ENCODE results near the gene MPG. TPM values are rescaled to one million over a fixed set of nuclear protein-coding genes. Genes with fewer than 3 reads are reported as not detected.

MPG gene
- total RNA-seq, 2 experiments from 2014 or later: 45.8 to 48.1 TPM

DNA sequence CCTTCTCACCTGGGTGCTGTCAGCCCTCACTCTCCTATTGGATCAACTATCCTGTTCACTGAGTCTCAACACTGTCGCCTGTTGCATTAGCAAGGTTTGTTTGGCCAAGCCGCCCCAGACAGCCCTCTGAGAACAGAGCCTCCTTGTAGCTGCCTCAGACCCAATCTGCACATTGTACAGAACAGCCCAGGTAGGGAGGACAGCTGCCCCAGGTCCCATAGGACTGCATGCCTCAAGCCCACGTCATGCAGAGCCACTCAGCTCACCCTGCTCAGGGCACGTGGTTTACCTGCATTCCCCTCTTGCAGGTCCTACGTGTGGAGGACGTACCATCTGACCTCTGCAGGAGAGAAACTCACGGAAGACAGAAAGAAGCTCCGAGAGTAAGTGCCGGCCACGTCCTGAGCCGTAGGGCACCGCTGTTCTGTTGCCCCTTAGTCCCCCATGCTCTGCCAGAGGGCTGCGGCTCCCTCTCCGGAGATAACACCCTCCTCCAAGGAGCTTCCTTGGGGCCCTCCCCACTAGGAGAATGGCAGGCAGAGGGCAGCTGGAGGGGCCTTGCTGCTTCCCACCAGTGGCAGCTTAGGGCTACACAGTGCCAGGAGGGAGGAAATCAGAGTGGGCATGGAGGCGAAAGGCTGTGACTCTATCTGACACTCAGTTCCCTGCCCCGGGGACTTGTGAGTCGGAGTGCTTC, 21.6 kb upstream of the MPG start:
- no peaks in the 10 kb centered on the region for H3K9me3 Mint-ChIP-seq
- no peak overlapping the region for H3K27ac Mint-ChIP-seq
- H3K36me3 Mint-ChIP-seq: peaks cover 10% of the 10 kb centered on the region
- DNase-seq (peak; percentile 25), ATAC-seq (ENCODE audit: low read depth) (no peak)
- H3K4me1 Mint-ChIP-seq: peaks cover 16% of the 10 kb centered on the region
- no peak overlapping the region for H3K4me3 Mint-ChIP-seq
- no peaks in the 10 kb centered on the region for H3K27me3 Mint-ChIP-seq
- POLR2A ChIA-PET: interaction anchor here (0.6 to 1.0 kb wide), 2 partner anchors 15 to 41 kb away, joined by 3 read pairs; no protein-coding TSS in a partner anchor

GRCh38 chr16:57711-58110, 20.3 kb upstream of the MPG start:
- H3K4me1 Mint-ChIP-seq: peaks cover 11% of the 10 kb centered on the region
- H3K9me3 Mint-ChIP-seq: no peaks in the 10 kb centered on the region
- ATAC-seq (ENCODE audit: low read depth) (no peak), DNase-seq (no peak)
- peaks cover 7% of the 10 kb centered on the region for H3K36me3 Mint-ChIP-seq
- POLR2A ChIA-PET: interaction anchor here (0.7 to 1.2 kb wide), 2 partner anchors 17 to 39 kb away, joined by 3 to 4 read pairs; no protein-coding TSS in a partner anchor
- H3K4me3 Mint-ChIP-seq: no peak overlapping the region
- H3K27me3 Mint-ChIP-seq: no peaks in the 10 kb centered on the region
- H3K27ac Mint-ChIP-seq: peak overlapping the region; percentile 6

- H3K4me3 Mint-ChIP-seq: no peak overlapping the region
- H3K9me3 Mint-ChIP-seq: no peaks in the 10 kb centered on the region
- H3K27ac Mint-ChIP-seq: no peak overlapping the region
- DNase-seq (no peak), ATAC-seq (ENCODE audit: low read depth) (no peak)
- no peaks in the 10 kb centered on the region for H3K27me3 Mint-ChIP-seq
- H3K4me1 Mint-ChIP-seq: peaks cover 9% of the 10 kb centered on the region
- POLR2A ChIA-PET: interaction anchor here (0.7 to 1.2 kb wide), 2 partner anchors 16 to 38 kb away, joined by 3 to 4 read pairs; no protein-coding TSS in a partner anchor
- H3K36me3 Mint-ChIP-seq: peaks cover 5% of the 10 kb centered on the region
Observed at GRCh38 chr16:58491-59439, 19.3 kb upstream of the MPG start.

- peaks cover 5% of the 10 kb centered on the region for H3K36me3 Mint-ChIP-seq
- no peak for DNase-seq
- no peak for ATAC-seq (ENCODE audit: low read depth)
- no peaks in the 10 kb centered on the region for H3K27me3 Mint-ChIP-seq
- H3K4me3 Mint-ChIP-seq: no peak overlapping the region
- H3K27ac Mint-ChIP-seq: no peak overlapping the region
- POLR2A ChIA-PET: interaction anchor here (1.3 kb wide), 1 partner anchor 18 kb away, joined by 4 read pairs; the partner anchor contains the start of gene MPG
- no peaks in the 10 kb centered on the region for H3K9me3 Mint-ChIP-seq
- peaks cover 7% of the 10 kb centered on the region for H3K4me1 Mint-ChIP-seq
Observed at GRCh38 chr16:59440-60059, 18.5 kb upstream of the MPG start.

- POLR2A ChIA-PET: interaction anchor here (1.3 kb wide), 1 partner anchor 18 kb away, joined by 4 read pairs; the partner anchor contains the start of gene MPG
- no peaks in the 10 kb centered on the region for H3K9me3 Mint-ChIP-seq
Observed at GRCh38 chr16:60166-60565, 17.9 kb upstream of the MPG start.

GRCh38 chr16:60929-61878, 16.8 kb upstream of the MPG start:
- POLR2A ChIA-PET: interaction anchor here (1.3 kb wide), 1 partner anchor 17 kb away, joined by 4 read pairs; the partner anchor contains the start of gene MPG
- Mint-ChIP-seq H3K4me3 (no peak overlapping the region), H3K27ac (no peak overlapping the region), H3K4me1 (no peaks in the 10 kb centered on the region), H3K36me3 (peaks cover 2% of the 10 kb centered on the region), H3K9me3 (no peaks in the 10 kb centered on the region), H3K27me3 (no peaks in the 10 kb centered on the region)
- no peak for ATAC-seq (ENCODE audit: low read depth)
- peak; percentile 27 for DNase-seq

More at GRCh38 chr16:60166-60565, 17.9 kb upstream of the MPG start:
- peaks cover 4% of the 10 kb centered on the region for H3K4me1 Mint-ChIP-seq
- H3K27me3 Mint-ChIP-seq: no peaks in the 10 kb centered on the region
- H3K36me3 Mint-ChIP-seq: peaks cover 5% of the 10 kb centered on the region
- no peak for ATAC-seq (ENCODE audit: low read depth)
- H3K27ac Mint-ChIP-seq: no peak overlapping the region
- H3K4me3 Mint-ChIP-seq: no peak overlapping the region
- DNase-seq: peak; percentile 19

- H3K27me3 Mint-ChIP-seq: no peaks in the 10 kb centered on the region
- POLR2A ChIA-PET: interaction anchor here (1.3 kb wide), 1 partner anchor 8 kb away, joined by 4 read pairs; the partner anchor contains the start of genes POLR3K and SNRNP25
- no peak overlapping the region for H3K27ac Mint-ChIP-seq
- H3K4me3 Mint-ChIP-seq: no peak overlapping the region
- no peaks in the 10 kb centered on the region for H3K4me1 Mint-ChIP-seq
- no peaks in the 10 kb centered on the region for H3K36me3 Mint-ChIP-seq
- ATAC-seq (ENCODE audit: low read depth): no peak
- no peaks in the 10 kb centered on the region for H3K9me3 Mint-ChIP-seq
- no peak for DNase-seq
Observed at GRCh38 chr16:61879-62281, 16.1 kb upstream of the MPG start.

- Mint-ChIP-seq H3K36me3 (no peaks in the 10 kb centered on the region), H3K27me3 (peaks cover under 1% of the 10 kb centered on the region), H3K4me1 (no peaks in the 10 kb centered on the region), H3K27ac (no peak overlapping the region), H3K9me3 (no peaks in the 10 kb centered on the region), H3K4me3 (no peak overlapping the region)
- DNase-seq (no peak), ATAC-seq (ENCODE audit: low read depth) (no peak)
- POLR2A ChIA-PET: interaction anchor here (1.0 to 1.3 kb wide), 2 partner anchors 9 to 35 kb away, joined by 4 read pairs; partner anchors contain the start of genes POLR3K and SNRNP25
Observed at GRCh38 chr16:62283-62967, 15.6 kb upstream of the MPG start.

DNA sequence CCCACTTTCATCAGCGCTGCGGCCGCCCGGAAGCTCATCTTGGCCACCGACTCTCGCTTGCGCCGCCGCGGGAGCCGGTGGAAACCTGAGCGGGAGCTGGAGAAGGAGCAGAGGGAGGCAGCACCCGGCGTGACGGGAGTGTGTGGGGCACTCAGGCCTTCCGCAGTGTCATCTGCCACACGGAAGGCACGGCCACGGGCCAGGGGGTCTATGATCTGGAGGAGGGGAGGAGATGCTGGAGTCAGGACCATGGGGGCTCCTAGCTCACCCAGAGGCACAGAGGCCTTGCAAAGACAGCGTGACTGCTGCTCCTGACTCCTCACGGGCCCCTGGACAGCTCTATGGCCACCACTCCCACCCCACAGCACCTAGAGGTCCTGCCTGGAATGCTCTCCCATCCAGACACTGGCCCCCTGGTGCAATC, 15.0 kb upstream of the MPG start:
- DNase-seq (no peak), ATAC-seq (ENCODE audit: low read depth) (no peak)
- Mint-ChIP-seq H3K4me3 (no peak overlapping the region), H3K27ac (no peak overlapping the region), H3K4me1 (no peaks in the 10 kb centered on the region), H3K9me3 (no peaks in the 10 kb centered on the region), H3K27me3 (peaks cover 1% of the 10 kb centered on the region), H3K36me3 (no peaks in the 10 kb centered on the region)
- POLR2A ChIA-PET: interaction anchor here (1.0 to 1.3 kb wide), 2 partner anchors 9 to 34 kb away, joined by 4 read pairs; partner anchors contain the start of genes POLR3K and SNRNP25

- no peak for DNase-seq
Observed at GRCh38 chr16:63466-63865, 14.6 kb upstream of the MPG start.

GRCh38 chr16:63998-64913, 13.8 kb upstream of the MPG start:
- H3K27ac Mint-ChIP-seq: no peak overlapping the region
- no peaks in the 10 kb centered on the region for H3K4me1 Mint-ChIP-seq
- POLR2A ChIA-PET: interaction anchor here (1.0 to 4.0 kb wide), 2 partner anchors 11 to 31 kb away, joined by 4 to 52 read pairs; partner anchors contain the start of genes POLR3K and SNRNP25
- DNase-seq (no peak), ATAC-seq (ENCODE audit: low read depth) (no peak)
- H3K27me3 Mint-ChIP-seq: peaks cover 3% of the 10 kb centered on the region
- H3K9me3 Mint-ChIP-seq: no peaks in the 10 kb centered on the region
- no peaks in the 10 kb centered on the region for H3K36me3 Mint-ChIP-seq
- H3K4me3 Mint-ChIP-seq: no peak overlapping the region

More at GRCh38 chr16:63466-63865, 14.6 kb upstream of the MPG start:
- H3K4me1 Mint-ChIP-seq: no peaks in the 10 kb centered on the region
- no peak for ATAC-seq (ENCODE audit: low read depth)
- no peaks in the 10 kb centered on the region for H3K9me3 Mint-ChIP-seq
- no peaks in the 10 kb centered on the region for H3K36me3 Mint-ChIP-seq
- peaks cover 3% of the 10 kb centered on the region for H3K27me3 Mint-ChIP-seq
- H3K27ac Mint-ChIP-seq: no peak overlapping the region
- POLR2A ChIA-PET: interaction anchor here (1.0 to 4.0 kb wide), 2 partner anchors 32 to 33 kb away, joined by 4 to 52 read pairs; no protein-coding TSS in a partner anchor
- H3K4me3 Mint-ChIP-seq: no peak overlapping the region

Measured in activated naive CD8-positive, alpha-beta T cell treated with anti-CD3 and anti-CD28 coated beads, Interleukin-2, amount 10 ng/mL, durations not matched to agents 7 days and 5 days (primary cell).